DND-41 (cell line): ENCODE data around the gene FYB2.

ENCODE experiments used
- ATAC-seq: fragments of 200-7000 bp; cut with Tn5 transposase; 3 replicates; pipeline ENCODE4 v1.9.1; 2021; ENCODE audit warnings: low read depth; ENCODE audit not compliant: insufficient read depth
- DNase-seq: peaks from one replicate; pipeline ENCODE4 v3.0.0-alpha.2; 2020
- H2AFZ ChIP-seq: 2 replicates; pipeline ENCODE4 v1.6.0; 2012; ENCODE audit warnings: low read depth, low read length
- H3K27ac ChIP-seq: 2 replicates; pipeline ENCODE4 v1.5.1; 2012; ENCODE audit warnings: low read length, inconsistent platforms
- H3K27me3 ChIP-seq: fragments of 200-600 bp; sonication (generic); 2 replicates; pipeline ENCODE4 v1.6.0; 2012; ENCODE audit warnings: low read length, mild to moderate bottlenecking, inconsistent platforms; ENCODE audit not compliant: insufficient read depth, poor library complexity
- H3K36me3 ChIP-seq: 2 replicates; pipeline ENCODE4 v1.5.1; 2012; ENCODE audit warnings: low read length, inconsistent platforms; ENCODE audit not compliant: insufficient read depth
- H3K4me1 ChIP-seq: 2 replicates; pipeline ENCODE4 v1.5.1; 2012; ENCODE audit warnings: mild to moderate bottlenecking, low read length; ENCODE audit not compliant: insufficient read depth
- H3K4me2 ChIP-seq: 2 replicates; pipeline ENCODE4 v1.6.0; 2012; ENCODE audit warnings: mild to moderate bottlenecking, moderate library complexity, low read length, inconsistent platforms; ENCODE audit not compliant: insufficient read depth
- H3K4me3 ChIP-seq, 2 experiments: fragments of 200-600 bp in 1 of 2; shearing (Covaris generic) in 1 of 2; 2 replicates each; pipeline ENCODE4 v1.5.1; 2012 to 2016; ENCODE audit warnings: inconsistent platforms in 2 of 2, low read length in 2 of 2, mild to moderate bottlenecking in 2 of 2, low read depth in 1 of 2, moderate library complexity in 1 of 2
- H3K79me2 ChIP-seq: 2 replicates; pipeline ENCODE4 v1.6.0; 2012; ENCODE audit warnings: low read length, inconsistent platforms; ENCODE audit not compliant: insufficient read depth
- H3K9ac ChIP-seq: 2 replicates; pipeline ENCODE4 v1.6.0; 2012; ENCODE audit warnings: low read depth, mild to moderate bottlenecking, inconsistent platforms, low read length, moderate library complexity
- H3K9me3 ChIP-seq: 2 replicates; pipeline ENCODE4 v1.5.1; 2012; ENCODE audit warnings: low read length, moderate library complexity, mild to moderate bottlenecking, inconsistent platforms; ENCODE audit not compliant: insufficient read depth, severe bottlenecking
- H4K20me1 ChIP-seq: 2 replicates; pipeline ENCODE4 v1.6.0; 2012; ENCODE audit warnings: low read length; ENCODE audit not compliant: insufficient read depth
- CTCF ChIP-seq: IDR thresholded peaks from 2 replicates; pipeline ENCODE4 v1.5.1; 2012; ENCODE audit warnings: borderline replicate concordance, low read length, moderate library complexity, mild to moderate bottlenecking; ENCODE audit not compliant: poor library complexity, severe bottlenecking; ENCODE audit errors: extremely low read depth
- EZH2 ChIP-seq: IDR thresholded peaks from 3 replicates; pipeline ENCODE4 v1.6.1; 2012; ENCODE audit warnings: borderline replicate concordance, low read depth, mild to moderate bottlenecking, moderate library complexity, low read length, inconsistent platforms; ENCODE audit not compliant: severe bottlenecking

FYB2 gene

GRCh38 chr1:56817716-56818463 lies 1.3 kb downstream of the FYB2 start:
- Histone ChIP-seq H3K4me1 (no peaks in the 10 kb centered on the region), H3K79me2 (no peaks in the 10 kb centered on the region), H3K36me3 (no peaks in the 10 kb centered on the region), H3K4me2 (no peak overlapping the region), H4K20me1 (no peaks in the 10 kb centered on the region; the same call in 1 of the 2 replicates), H3K9ac (no peak overlapping the region), H3K27ac (no peak overlapping the region), H2AFZ (no peak overlapping the region), H3K27me3 (peaks cover 3% of the 10 kb centered on the region), H3K9me3 (no peaks in the 10 kb centered on the region), H3K4me3 (no peak overlapping the region)
- no peak for DNase-seq
- TF ChIP-seq CTCF (no peak), EZH2 (no peak)
- ATAC-seq: no peak

GRCh38 chr1:56816909-56817308 lies 2.3 kb downstream of the FYB2 start:
- Histone ChIP-seq H3K27ac (no peak overlapping the region), H3K4me1 (no peaks in the 10 kb centered on the region), H2AFZ (no peak overlapping the region), H3K4me2 (no peak overlapping the region), H4K20me1 (no peaks in the 10 kb centered on the region; the same call in 1 of the 2 replicates), H3K9ac (no peak overlapping the region), H3K79me2 (no peaks in the 10 kb centered on the region), H3K4me3 (no peak overlapping the region), H3K9me3 (no peaks in the 10 kb centered on the region), H3K36me3 (no peaks in the 10 kb centered on the region), H3K27me3 (peaks cover 7% of the 10 kb centered on the region)
- DNase-seq (no peak), ATAC-seq (no peak)
- TF ChIP-seq EZH2: no peak
- TF ChIP-seq CTCF: no peak

GRCh38 chr1:56816264-56816663 lies 2.9 kb downstream of the FYB2 start:
- TF ChIP-seq CTCF: no peak
- TF ChIP-seq EZH2: no peak
- no peak overlapping the region for H2AFZ ChIP-seq
- H3K9ac ChIP-seq: no peak overlapping the region
- H3K36me3 ChIP-seq: no peaks in the 10 kb centered on the region
- ATAC-seq: no peak
- peaks cover 7% of the 10 kb centered on the region for H3K27me3 ChIP-seq
- no peak overlapping the region for H3K27ac ChIP-seq
- H3K9me3 ChIP-seq: no peaks in the 10 kb centered on the region
- H4K20me1 ChIP-seq: no peaks in the 10 kb centered on the region; the same call in 1 of the 2 replicates
- no peak for DNase-seq
- H3K4me3 ChIP-seq: no peak overlapping the region
- no peak overlapping the region for H3K4me2 ChIP-seq
- H3K4me1 ChIP-seq: no peaks in the 10 kb centered on the region
- no peaks in the 10 kb centered on the region for H3K79me2 ChIP-seq
